Esophagus muscularis mucosa (tissue), 4 donors: ENCODE results near the gene ROBO1. TPM values are rescaled to one million over a fixed set of nuclear protein-coding genes. Genes with fewer than 3 reads are reported as not detected.
A peak's percentile ranks its signal among the peaks of the same experiment; 100 is the strongest.

Experiments used
- DNase-seq: peaks from one replicate; pipeline ENCODE4 v3.0.0-alpha.2; 2017; ENCODE audit errors: extremely low spot score
- H3K27ac ChIP-seq, 4 donors: fragments of 200-600 bp; sonication (generic); replicated peaks in 1 of 4; 1 replicate in 3 of 4; 2 replicates in 1 of 4; pipeline ENCODE4 v1.5.1; 2016 to 2019; ENCODE audit warnings: mild to moderate bottlenecking in 1 of 4
- H3K27me3 ChIP-seq, 4 donors: fragments of 200-600 bp; sonication (generic); one replicate each; pipeline versions ENCODE4 v1.5.1 to v1.6.0; 2016 to 2019
- H3K36me3 ChIP-seq, 4 donors: fragments of 200-600 bp; sonication (generic); one replicate each; pipeline ENCODE4 v1.5.1; 2016 to 2019
- H3K4me1 ChIP-seq, 4 donors: fragments of 200-600 bp; sonication (generic); one replicate each; pipeline ENCODE4 v1.5.1; 2016 to 2019
- H3K4me3 ChIP-seq, 4 donors: fragments of 200-600 bp; sonication (generic); 1 replicate in 2 of 4; 2 replicates in 2 of 4; pipeline ENCODE4 v1.5.1; 2016 to 2019; ENCODE audit warnings: mild to moderate bottlenecking in 4 of 4, moderate library complexity in 1 of 4
- H3K9me3 ChIP-seq, 4 donors: fragments of 200-600 bp; sonication (generic); 1 replicate in 3 of 4; 2 replicates in 1 of 4; pipeline ENCODE4 v1.5.1; 2016 to 2019
- CTCF ChIP-seq, 3 experiments: fragments of 200-600 bp in 2 of 3; fragments of 450-650 bp in 1 of 3; sonication (generic) in 2 of 3; IDR thresholded peaks; one replicate each; pipeline ENCODE4 v1.5.1; 2017 to 2019; ENCODE audit warnings: antibody characterized with exemption in 3 of 3, mild to moderate bottlenecking in 2 of 3, moderate library complexity in 1 of 3
- EP300 ChIP-seq: sonication (generic); formaldehyde crosslinking; IDR thresholded peaks from one replicate; pipeline ENCODE4 v1.6.1; 2017; ENCODE audit warnings: antibody characterized with exemption
- POLR2A ChIP-seq: fragments of 450-650 bp; IDR thresholded peaks from one replicate; pipeline ENCODE4 v1.6.1; 2017; ENCODE audit warnings: antibody characterized with exemption, moderate library complexity, mild to moderate bottlenecking, low read depth
- POLR2AphosphoS5 ChIP-seq, 2 donors: sonication (generic); formaldehyde crosslinking; IDR thresholded peaks; one replicate each; pipeline ENCODE4 v1.6.1; 2017; ENCODE audit warnings: antibody characterized with exemption in 2 of 2
- WGBS: methylation state at CpG from one replicate; pipeline ENCODE4 v1.1.5; 2018; 5-methylcytosine and 5-hydroxymethylcytosine counted together
- intact Hi-C: fragments of 100-400 bp; cut with DNase I; formaldehyde crosslinking; loops from one replicate; pipeline ENCODE4 v1.15.1; 2023
- total RNA-seq, 4 donors: library from RNA; depleted of rRNA; stranded (reverse); fragments of >200 nt; gene quantifications; one replicate each; pipeline versions ENCODE4 v1.1.0 to v1.2.1, GENCODE V29; 2016

The ROBO1 gene
- total RNA-seq, 4 donors from 2014 or later: 9.6 to 14.2 (median 12.6) TPM

GRCh38 chr3:79418855-79419621 lies 348.8 kb downstream of the ROBO1 start:
- Histone ChIP-seq H3K27ac (no peak overlapping the region), H3K4me3 (no peak overlapping the region), H3K36me3 (no peaks in the 10 kb centered on the region), H3K4me1 (no peaks in the 10 kb centered on the region), H3K9me3 (no peaks in the 10 kb centered on the region), H3K27me3 (no peaks in the 10 kb centered on the region)
- TF ChIP-seq POLR2AphosphoS5 (IDR thresholded peaks at IDR 0.05) (no peak), EP300 (no peak), POLR2A (no peak)
- no peak for DNase-seq
- intact Hi-C loops: no loop called here
- WGBS: 54% methylated on average over 7 of the region's 7 CpGs

- no peaks in the 10 kb centered on the region for H3K9me3 ChIP-seq
- H3K36me3 ChIP-seq: no peaks in the 10 kb centered on the region
- no peak overlapping the region for H3K27ac ChIP-seq
- 57% methylated on average over 3 of the region's 3 CpGs for WGBS
- no peak overlapping the region for H3K4me3 ChIP-seq
- TF ChIP-seq POLR2A: no peak
- TF ChIP-seq EP300: no peak
- no peak for TF ChIP-seq POLR2AphosphoS5 (IDR thresholded peaks at IDR 0.05)
- no peak for TF ChIP-seq CTCF (IDR thresholded peaks at IDR 0.05)
- intact Hi-C loops: no loop called here
- H3K27me3 ChIP-seq: no peaks in the 10 kb centered on the region
- H3K4me1 ChIP-seq: no peaks in the 10 kb centered on the region
- no peak for DNase-seq
Observed at GRCh38 chr3:79415356-79415755, 352.4 kb downstream of the ROBO1 start.

GRCh38 chr3:79414806-79415205 lies 353.0 kb downstream of the ROBO1 start:
- Histone ChIP-seq H3K4me3 (no peak overlapping the region), H3K4me1 (no peaks in the 10 kb centered on the region), H3K27ac (no peak overlapping the region), H3K36me3 (no peaks in the 10 kb centered on the region), H3K9me3 (no peaks in the 10 kb centered on the region), H3K27me3 (no peaks in the 10 kb centered on the region)
- intact Hi-C loops: no loop called here
- WGBS: 67% methylated on average over 3 of the region's 3 CpGs
- TF ChIP-seq POLR2A (no peak), POLR2AphosphoS5 (IDR thresholded peaks at IDR 0.05) (peak in 1 of 2 donors; percentile 17)
- no peak for DNase-seq

GRCh38 chr3:79414035-79414434 lies 353.8 kb downstream of the ROBO1 start:
- 87% methylated on average over 1 of the region's 1 CpG for WGBS
- no peaks in the 10 kb centered on the region for H3K4me1 ChIP-seq
- intact Hi-C loops: no loop called here

GRCh38 chr3:79412537-79412936 lies 355.3 kb downstream of the ROBO1 start:
- Histone ChIP-seq H3K4me3 (no peak overlapping the region), H3K27me3 (no peaks in the 10 kb centered on the region), H3K9me3 (no peaks in the 10 kb centered on the region), H3K27ac (no peak overlapping the region), H3K36me3 (no peaks in the 10 kb centered on the region), H3K4me1 (no peaks in the 10 kb centered on the region)
- TF ChIP-seq POLR2A (no peak), POLR2AphosphoS5 (IDR thresholded peaks at IDR 0.05) (no peak), CTCF (IDR thresholded peaks at IDR 0.05) (no peak), EP300 (no peak)
- DNase-seq: no peak
- 0% methylated on average over 1 of the region's 1 CpG for WGBS
- intact Hi-C loops: no loop called here

More at GRCh38 chr3:79414035-79414434, 353.8 kb downstream of the ROBO1 start:
- TF ChIP-seq CTCF (IDR thresholded peaks at IDR 0.05) (no peak), POLR2AphosphoS5 (IDR thresholded peaks at IDR 0.05) (no peak), EP300 (no peak), POLR2A (no peak)
- Histone ChIP-seq H3K36me3 (no peaks in the 10 kb centered on the region), H3K9me3 (no peaks in the 10 kb centered on the region), H3K4me3 (no peak overlapping the region), H3K27ac (no peak overlapping the region), H3K27me3 (no peaks in the 10 kb centered on the region)
- no peak for DNase-seq

GRCh38 chr3:79410617-79411016 lies 357.2 kb downstream of the ROBO1 start:
- H3K27me3 ChIP-seq: no peaks in the 10 kb centered on the region
- WGBS: 77% methylated on average over 2 of the region's 2 CpGs
- no peak overlapping the region for H3K27ac ChIP-seq
- no peaks in the 10 kb centered on the region for H3K36me3 ChIP-seq
- intact Hi-C loops: no loop called here
- no peak for DNase-seq
- no peaks in the 10 kb centered on the region for H3K9me3 ChIP-seq
- H3K4me3 ChIP-seq: no peak overlapping the region
- TF ChIP-seq CTCF (IDR thresholded peaks at IDR 0.05): no peak
- no peak for TF ChIP-seq EP300
- no peak for TF ChIP-seq POLR2AphosphoS5 (IDR thresholded peaks at IDR 0.05)
- no peak for TF ChIP-seq POLR2A
- no peaks in the 10 kb centered on the region for H3K4me1 ChIP-seq
